Ramos (cell line): Measurements from ENCODE around the gene LYL1.

ENCODE experiments used
- in situ Hi-C: fragments of 300-500 bp; cut with MboI; formaldehyde crosslinking; loops from one replicate; pipeline ENCODE4 v1.14.3; 2022; ENCODE audit warnings: low sequenced_read_pairs; ENCODE audit not compliant: unreplicated experiment

Gene LYL1

GRCh38 chr19:13078897-13079541 is 23.6 kb downstream of the LYL1 start:
- in situ Hi-C loops = no loop called here

GRCh38 chr19:13078381-13078780 is 24.3 kb downstream of the LYL1 start:
- in situ Hi-C loops = no loop called here

- in situ Hi-C loops = no loop called here
These were observed 25.4 kb downstream of the LYL1 start for GRCh38 chr19:13077240-13077639.

- in situ Hi-C loops = no loop called here
These were observed 25.9 kb downstream of the LYL1 start for GRCh38 chr19:13076787-13077186.

- in situ Hi-C loops = no loop called here
These were observed 26.3 kb downstream of the LYL1 start for GRCh38 chr19:13076320-13076719.

GRCh38 chr19:13074378-13074777 is 28.3 kb downstream of the LYL1 start:
- in situ Hi-C loops = no loop called here

- in situ Hi-C loops = no loop called here
These were observed 29.4 kb downstream of the LYL1 start for GRCh38 chr19:13073263-13073662.

GRCh38 chr19:13072188-13072908 is 30.3 kb downstream of the LYL1 start:
- in situ Hi-C loops = no loop called here

GRCh38 chr19:13071444-13072187 is 31.0 kb downstream of the LYL1 start:
- in situ Hi-C loops = no loop called here

GRCh38 chr19:13070425-13071140 is 32.1 kb downstream of the LYL1 start:
- in situ Hi-C loops = no loop called here

- in situ Hi-C loops = no loop called here
These were observed 33.0 kb downstream of the LYL1 start for GRCh38 chr19:13069415-13070359.

GRCh38 chr19:13068085-13068846 is 34.4 kb downstream of the LYL1 start:
- in situ Hi-C loops = no loop called here

GRCh38 chr19:13066933-13067807 is 35.5 kb downstream of the LYL1 start:
- in situ Hi-C loops = no loop called here

- in situ Hi-C loops = no loop called here
These were observed 36.4 kb downstream of the LYL1 start for GRCh38 chr19:13066226-13066625.

GRCh38 chr19:13064092-13064489 is 38.6 kb downstream of the LYL1 start:
- in situ Hi-C loops = no loop called here

GRCh38 chr19:13063461-13064091 is 39.1 kb downstream of the LYL1 start:
- in situ Hi-C loops = no loop called here

- in situ Hi-C loops = no loop called here
These were observed 40.3 kb downstream of the LYL1 start for GRCh38 chr19:13062317-13062716.
